Hematopoietic multipotent progenitor cell treated with erythropoietin and hydrocortisone succinate and interleukin-3 and kit ligand, for 8 days (in vitro differentiated cells): ENCODE measurements around the gene BTRC.

Experiments used
- DNase-seq: peaks from one replicate; pipeline ENCODE4 v3.0.0-alpha.2; 2015

Gene BTRC

GRCh38 chr10:101595591-101596433, 241.8 kb downstream of the BTRC start:
- no peak for DNase-seq

GRCh38 chr10:101597091-101597900, 243.3 kb downstream of the BTRC start:
- DNase-seq: no peak

- peak; percentile 21 for DNase-seq
Observed at GRCh38 chr10:101601541-101601940, 247.6 kb downstream of the BTRC start.

- peak; percentile 88 for DNase-seq
Observed at GRCh38 chr10:101602761-101603398, 248.9 kb downstream of the BTRC start.
